ENCODE measurements around the gene REXO1.

The REXO1 gene

GRCh38 chr19:1861599-1862031 lies 13.3 kb upstream of the REXO1 start:
- no peak for DNase-seq (ENCODE audit: low read depth)

GRCh38 chr19:1860821-1861598 lies 12.7 kb upstream of the REXO1 start:
- DNase-seq (ENCODE audit: low read depth): no peak

- no peak for DNase-seq (ENCODE audit: low read depth)
Measured at GRCh38 chr19:1860042-1860775, 11.9 kb upstream of the REXO1 start.

GRCh38 chr19:1859331-1859781 lies 11.1 kb upstream of the REXO1 start:
- no peak for DNase-seq (ENCODE audit: low read depth)

- DNase-seq (ENCODE audit: low read depth): no peak
Measured at GRCh38 chr19:1858412-1859081, 10.3 kb upstream of the REXO1 start.

GRCh38 chr19:1857648-1858326 lies 9.5 kb upstream of the REXO1 start:
- DNase-seq (ENCODE audit: low read depth): no peak

GRCh38 chr19:1856698-1857603 lies 8.7 kb upstream of the REXO1 start:
- no peak for DNase-seq (ENCODE audit: low read depth)

- DNase-seq (ENCODE audit: low read depth): no peak
Measured at GRCh38 chr19:1856345-1856697, 8.0 kb upstream of the REXO1 start.

GRCh38 chr19:1855828-1856255 lies 7.6 kb upstream of the REXO1 start:
- no peak for DNase-seq (ENCODE audit: low read depth)

- DNase-seq (ENCODE audit: low read depth): peak; percentile 60
Measured at GRCh38 chr19:1855040-1855827, 7.0 kb upstream of the REXO1 start.

GRCh38 chr19:1854542-1855039 lies 6.3 kb upstream of the REXO1 start:
- DNase-seq (ENCODE audit: low read depth): no peak

- no peak for DNase-seq (ENCODE audit: low read depth)
Measured at GRCh38 chr19:1854039-1854541, 5.8 kb upstream of the REXO1 start.

- DNase-seq (ENCODE audit: low read depth): peak; percentile 62
Measured at GRCh38 chr19:1853295-1854038, 5.2 kb upstream of the REXO1 start.

- no peak for DNase-seq (ENCODE audit: low read depth)
Measured at GRCh38 chr19:1852581-1853128, 4.4 kb upstream of the REXO1 start.

GRCh38 chr19:1851654-1852580 lies 3.6 kb upstream of the REXO1 start:
- no peak for DNase-seq (ENCODE audit: low read depth)

- DNase-seq (ENCODE audit: low read depth): no peak
Measured at GRCh38 chr19:1850809-1851653, 2.7 kb upstream of the REXO1 start.

GRCh38 chr19:1849886-1850398 lies 1.7 kb upstream of the REXO1 start:
- no peak for DNase-seq (ENCODE audit: low read depth)

All from stimulated activated CD8-positive, alpha-beta memory T cell treated with anti-CD3 and anti-CD28 coated beads, Interleukin-15, amount 100 ng/mL, for 1 hour (primary cell).